Inferior parietal cortex (tissue), 1 donor: ENCODE results near the gene VANGL1.

Experiments used
- DNase-seq: peaks from one replicate; pipeline ENCODE4 v3.0.0-alpha.2; 2016; ENCODE audit errors: extremely low spot score

The VANGL1 gene

GRCh38 chr1:115643666-115644065, 1.9 kb downstream of the VANGL1 start:
- no peak for DNase-seq

DNA sequence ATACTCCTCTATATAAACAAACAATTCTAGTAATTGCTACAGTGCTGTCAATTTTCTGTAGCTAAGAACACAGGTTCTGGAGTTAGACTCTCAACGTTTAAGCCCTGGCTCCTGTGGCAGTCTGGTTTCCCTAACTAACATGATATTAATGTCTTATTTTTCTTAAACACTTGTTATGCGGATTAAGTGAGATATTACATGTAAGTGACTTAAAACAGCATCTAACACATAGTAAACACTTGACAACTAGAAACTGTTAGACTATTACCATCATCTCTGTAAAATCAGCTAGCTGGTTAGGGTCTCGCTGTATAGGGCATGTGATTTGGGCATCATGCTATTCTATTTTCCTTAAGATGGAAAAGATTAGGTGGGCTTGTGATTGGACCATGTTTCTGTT, 2.3 kb downstream of the VANGL1 start:
- no peak for DNase-seq

GRCh38 chr1:115647047-115647446, 5.3 kb downstream of the VANGL1 start:
- DNase-seq = no peak

GRCh38 chr1:115647507-115647906, 5.7 kb downstream of the VANGL1 start:
- DNase-seq = no peak

- DNase-seq = no peak
Measured at GRCh38 chr1:115647919-115648650, 6.3 kb downstream of the VANGL1 start.

GRCh38 chr1:115648717-115649691, 7.2 kb downstream of the VANGL1 start:
- no peak for DNase-seq

DNA sequence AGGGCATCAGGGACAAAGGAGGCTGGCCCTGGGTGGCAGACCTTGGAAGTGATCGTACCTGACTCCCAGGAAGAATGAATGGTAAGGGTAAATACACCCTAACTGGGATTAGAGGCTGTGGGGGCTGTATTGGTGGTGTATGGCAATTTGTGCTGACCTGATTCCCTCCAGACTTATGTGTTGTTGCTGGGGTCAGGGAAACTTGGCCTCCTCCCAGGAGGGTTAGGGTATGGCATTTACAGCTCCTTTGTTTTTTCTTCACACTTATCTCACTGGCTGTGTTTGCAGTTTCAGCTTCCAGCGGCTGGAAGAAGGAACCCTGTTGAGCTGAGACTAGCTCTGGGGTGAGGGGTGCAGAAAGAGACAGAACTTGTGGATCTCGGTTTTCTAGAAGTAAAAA, 8.2 kb downstream of the VANGL1 start:
- DNase-seq = no peak

DNA sequence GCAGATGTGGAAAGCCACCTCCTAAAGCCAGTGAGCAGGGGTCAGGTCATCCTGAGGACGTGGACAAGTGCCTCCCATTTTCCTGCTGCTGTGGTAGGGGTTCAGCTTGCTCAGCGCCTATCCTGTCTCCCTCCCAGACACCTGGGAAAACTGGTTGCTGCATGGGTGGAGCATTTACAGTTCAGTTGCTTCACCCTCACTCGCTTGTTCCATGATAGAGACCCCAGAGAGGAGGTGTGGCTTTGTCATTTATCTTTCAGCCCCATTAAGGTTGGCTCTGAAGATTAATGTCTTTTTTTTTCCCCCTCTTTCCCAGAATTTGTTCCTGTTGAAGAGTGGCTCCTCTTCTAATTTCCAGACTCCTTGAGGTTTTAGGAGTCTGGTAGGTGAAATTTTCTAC, 9.2 kb downstream of the VANGL1 start:
- DNase-seq = no peak

- DNase-seq = no peak
Measured at GRCh38 chr1:115651391-115651790, 9.6 kb downstream of the VANGL1 start.

GRCh38 chr1:115652236-115652788, 10.5 kb downstream of the VANGL1 start:
- DNase-seq = no peak

GRCh38 chr1:115654125-115654524, 12.4 kb downstream of the VANGL1 start:
- DNase-seq = no peak

DNA sequence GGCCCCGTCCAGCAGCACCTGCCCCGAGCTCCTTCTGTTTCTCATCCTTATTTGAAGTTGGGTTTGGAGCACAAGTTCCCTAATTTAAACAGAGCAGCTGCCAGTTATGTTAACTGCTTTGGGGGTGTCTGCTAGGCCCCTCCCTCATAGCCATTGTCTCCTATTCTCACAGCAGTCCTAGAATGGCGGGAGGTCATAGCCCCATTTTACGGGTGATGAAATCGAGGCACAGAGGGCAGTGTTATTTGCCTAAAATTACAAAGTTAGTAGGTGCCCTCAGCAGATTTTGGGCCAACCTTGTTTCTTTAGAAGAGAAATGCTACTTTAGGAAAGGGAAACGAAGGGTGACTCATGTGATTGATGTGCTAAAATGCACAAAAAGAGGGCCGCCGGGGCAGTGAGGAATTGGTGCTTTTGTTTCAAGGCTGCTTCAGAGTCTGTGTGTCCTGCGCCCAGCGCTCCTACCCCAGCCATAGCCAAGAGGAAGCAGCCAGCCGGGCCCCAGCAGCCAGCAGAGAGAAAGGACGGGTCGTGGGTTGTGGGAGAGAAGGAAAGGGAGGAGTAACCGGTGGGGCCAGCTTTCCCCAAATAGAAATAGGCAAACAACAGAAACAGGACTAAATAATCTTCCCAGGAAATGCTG, 13.0 kb downstream of the VANGL1 start:
- no peak for DNase-seq

GRCh38 chr1:115655306-115655663, 13.5 kb downstream of the VANGL1 start:
- DNase-seq = no peak

GRCh38 chr1:115655916-115656315, 14.1 kb downstream of the VANGL1 start:
- DNase-seq = no peak

GRCh38 chr1:115656461-115657077, 14.8 kb downstream of the VANGL1 start:
- DNase-seq = no peak

GRCh38 chr1:115658646-115659045, 16.9 kb downstream of the VANGL1 start:
- no peak for DNase-seq

- DNase-seq = no peak
Measured at GRCh38 chr1:115660151-115660550, 18.4 kb downstream of the VANGL1 start.

DNA sequence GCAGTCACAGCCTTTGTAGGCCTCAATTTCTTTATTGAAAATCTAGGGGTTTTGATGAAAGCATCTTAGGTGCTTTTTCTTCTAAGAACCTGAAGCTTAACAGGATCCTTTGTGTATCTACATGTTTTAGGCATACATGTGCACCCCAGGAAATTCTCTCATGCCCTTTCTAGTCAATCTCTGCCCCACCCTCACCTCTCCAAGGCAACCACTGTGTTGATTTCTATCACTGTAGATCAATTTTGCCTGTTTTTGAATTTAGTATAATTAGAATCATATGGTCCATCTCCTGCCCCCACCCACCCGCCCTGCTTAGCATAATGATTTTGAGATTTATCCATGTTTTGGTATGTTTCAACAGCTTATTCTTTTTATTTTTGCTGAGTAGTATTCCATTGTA, 19.4 kb downstream of the VANGL1 start:
- DNase-seq = no peak

- DNase-seq = no peak
Measured at GRCh38 chr1:115665319-115666096, 23.7 kb downstream of the VANGL1 start.

- no peak for DNase-seq
Measured at GRCh38 chr1:115666206-115666605, 24.4 kb downstream of the VANGL1 start.

DNA sequence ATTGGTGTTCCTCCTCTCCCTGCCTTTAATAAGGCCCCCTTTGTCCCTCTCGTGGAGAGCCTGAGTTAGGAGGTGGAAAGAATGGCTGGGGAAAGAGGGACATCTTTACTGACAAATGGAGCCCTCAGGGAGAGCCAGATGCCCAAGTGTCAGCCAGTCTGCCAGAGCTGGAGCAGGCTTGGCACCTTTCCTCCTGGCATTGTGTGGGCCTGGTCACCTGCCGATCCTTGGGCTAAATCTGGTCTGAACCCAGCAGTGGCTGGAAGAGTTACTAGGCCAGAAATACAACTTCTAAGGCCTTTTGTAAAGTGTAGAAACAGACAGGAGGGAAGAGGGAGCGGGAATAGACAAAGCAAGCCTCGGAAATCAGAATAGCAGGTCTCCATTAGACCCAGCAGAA, 24.9 kb downstream of the VANGL1 start:
- DNase-seq = no peak
